ENCODE data around the gene BCL2L15.
A peak's percentile ranks its signal among the peaks of the same experiment; 100 is the strongest.

BCL2L15 gene

GRCh38 chr1:113904674-113905434, 17.5 kb upstream of the BCL2L15 start, which contains the start of the genes AP4B1 and DCLRE1B:
AP4B1 (minus strand) TSS chr1:113904799; CDS start chr1:113904717, 82 bp downstream.
DCLRE1B (plus strand) TSS chr1:113905326; CDS start chr1:113905587, 261 bp downstream.
- DNase-seq: peak; percentile 99 to 100

- DNase-seq: peak; percentile 45 to 47
These were observed 16.9 kb upstream of the BCL2L15 start for GRCh38 chr1:113904293-113904673.

- DNase-seq: peak; percentile 34 to 48
These were observed 16.3 kb upstream of the BCL2L15 start for GRCh38 chr1:113903501-113904292.

- no peak for DNase-seq
These were observed 13.8 kb upstream of the BCL2L15 start for GRCh38 chr1:113901191-113901590.

- DNase-seq: no peak
These were observed 11.7 kb upstream of the BCL2L15 start for GRCh38 chr1:113899111-113899510.

- DNase-seq: peak; percentile 66 to 80
These were observed 10.9 kb upstream of the BCL2L15 start for GRCh38 chr1:113898241-113898814.

- no peak for DNase-seq
These were observed 8.6 kb upstream of the BCL2L15 start for GRCh38 chr1:113895961-113896360.

GRCh38 chr1:113895098-113895497, 7.7 kb upstream of the BCL2L15 start:
- DNase-seq: no peak

GRCh38 chr1:113893267-113893666, 5.9 kb upstream of the BCL2L15 start:
- DNase-seq: no peak

GRCh38 chr1:113891631-113892220, 4.3 kb upstream of the BCL2L15 start:
- no peak for DNase-seq

- DNase-seq: no peak
These were observed 3.4 kb upstream of the BCL2L15 start for GRCh38 chr1:113890816-113891215.

GRCh38 chr1:113886417-113887401, 672 bp downstream of the BCL2L15 start:
- DNase-seq: no peak

- DNase-seq: no peak
These were observed 5.7 kb downstream of the BCL2L15 start for GRCh38 chr1:113881661-113882060.

- no peak for DNase-seq
These were observed 7.7 kb downstream of the BCL2L15 start for GRCh38 chr1:113879739-113880038.

- DNase-seq: no peak
These were observed 11.2 kb downstream of the BCL2L15 start for GRCh38 chr1:113876176-113876575.

GRCh38 chr1:113875714-113876113, 11.7 kb downstream of the BCL2L15 start:
- no peak for DNase-seq

GRCh38 chr1:113874012-113874879, 13.1 kb downstream of the BCL2L15 start:
- peak; percentile 62 to 69 for DNase-seq

GRCh38 chr1:113872219-113872935, 15.0 kb downstream of the BCL2L15 start:
- DNase-seq: peak; percentile 93 to 95

GRCh38 chr1:113871597-113872113, 15.7 kb downstream of the BCL2L15 start, which contains the start of gene PTPN22:
PTPN22 (minus strand) TSS chr1:113871712.
- peak; percentile 92 to 96 for DNase-seq

- DNase-seq: no peak
These were observed 16.6 kb downstream of the BCL2L15 start for GRCh38 chr1:113870778-113871177.
